Uterus (tissue), 4 donors: Measurements from ENCODE around the gene OAS2. TPM values are rescaled to one million over a fixed set of nuclear protein-coding genes. Genes with fewer than 3 reads are reported as not detected.

Experiments used
- DNase-seq, 2 donors: peaks; one replicate each; pipeline ENCODE4 v3.0.0-alpha.2; 2019 to 2020
- H3K27ac ChIP-seq, 2 donors: fragments of 200-600 bp; sonication (generic); 1 replicate in 1 of 2; 2 replicates in 1 of 2; pipeline ENCODE4 v1.5.1; 2016 to 2018
- H3K27me3 ChIP-seq, 2 donors: fragments of 200-600 bp; sonication (generic); one replicate each; pipeline ENCODE4 v1.5.1; 2018 to 2019; ENCODE audit warnings: control low read depth in 1 of 2
- H3K36me3 ChIP-seq, 2 donors: fragments of 200-600 bp; sonication (generic); one replicate each; pipeline ENCODE4 v1.5.1; 2019; ENCODE audit warnings: control low read depth in 1 of 2
- H3K4me1 ChIP-seq, 2 donors: fragments of 200-600 bp; sonication (generic); one replicate each; pipeline ENCODE4 v1.5.1; 2018 to 2019; ENCODE audit warnings: control low read depth in 1 of 2
- H3K4me3 ChIP-seq, 2 donors: fragments of 200-600 bp; sonication (generic); 1 replicate in 1 of 2; 2 replicates in 1 of 2; pipeline ENCODE4 v1.5.1; 2018 to 2019; ENCODE audit warnings: mild to moderate bottlenecking in 1 of 2
- H3K9me3 ChIP-seq, 2 donors: fragments of 200-600 bp; sonication (generic); one replicate each; pipeline ENCODE4 v1.5.1; 2019; ENCODE audit warnings: control low read depth in 1 of 2
- POLR2A ChIP-seq, 2 donors: fragments of 450-650 bp; IDR thresholded peaks; one replicate each; pipeline ENCODE4 v1.6.1; 2016; ENCODE audit warnings: antibody characterized with exemption in 2 of 2, mild to moderate bottlenecking in 1 of 2, moderate library complexity in 1 of 2
- intact Hi-C: fragments of 100-400 bp; cut with DNase I; formaldehyde crosslinking; loops from one replicate; pipeline ENCODE4 v1.15.1; 2023; ENCODE audit warnings: low total_unique reads
- total RNA-seq, 4 donors: library from RNA; depleted of rRNA in 3 of 4; stranded (reverse); fragments of >200 nt in 3 of 4; gene quantifications; one replicate each; pipeline versions ENCODE4 v1.1.0 to v1.2.4, GENCODE V29; 2014 to 2023
- TF ChIP-seq, protein P1 (sequence below), 4 experiments: fragments of 200-600 bp in 2 of 4; fragments of 450-650 bp in 2 of 4; sonication (generic) in 2 of 4; IDR thresholded peaks; one replicate each; pipeline ENCODE4 v1.5.1; 2016 to 2019; ENCODE audit warnings: antibody characterized with exemption in 4 of 4, mild to moderate bottlenecking in 2 of 4, moderate library complexity in 1 of 4
- donor health status: DM: yes; HTN: yes; CAD: no.

The OAS2 gene
- total RNA-seq, 4 donors from 2014 or later, result 0.59 to 18.1 (median 6.1) TPM

DNA sequence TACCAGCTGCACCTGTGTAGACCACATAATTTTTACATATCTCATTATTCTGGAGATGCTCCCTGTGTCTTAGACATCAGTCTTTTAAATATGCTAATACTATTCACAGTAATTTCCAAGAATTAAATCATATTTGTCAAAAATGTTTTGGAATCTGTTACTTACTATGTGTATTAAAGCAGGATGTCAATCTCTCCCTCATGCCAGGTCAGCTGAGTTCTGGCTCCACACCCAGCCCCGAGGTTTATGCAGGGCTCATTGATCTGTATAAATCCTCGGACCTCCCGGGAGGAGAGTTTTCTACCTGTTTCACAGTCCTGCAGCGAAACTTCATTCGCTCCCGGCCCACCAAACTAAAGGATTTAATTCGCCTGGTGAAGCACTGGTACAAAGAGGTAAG lies 27.9 kb downstream of the OAS2 start:
- Histone ChIP-seq H3K9me3 (no peaks in the 10 kb centered on the region), H3K4me1 (no peaks in the 10 kb centered on the region), H3K4me3 (no peak overlapping the region), H3K36me3 (no peaks in the 10 kb centered on the region), H3K27ac (no peak overlapping the region), H3K27me3 (no peaks in the 10 kb centered on the region)
- TF ChIP-seq, protein P1, sequence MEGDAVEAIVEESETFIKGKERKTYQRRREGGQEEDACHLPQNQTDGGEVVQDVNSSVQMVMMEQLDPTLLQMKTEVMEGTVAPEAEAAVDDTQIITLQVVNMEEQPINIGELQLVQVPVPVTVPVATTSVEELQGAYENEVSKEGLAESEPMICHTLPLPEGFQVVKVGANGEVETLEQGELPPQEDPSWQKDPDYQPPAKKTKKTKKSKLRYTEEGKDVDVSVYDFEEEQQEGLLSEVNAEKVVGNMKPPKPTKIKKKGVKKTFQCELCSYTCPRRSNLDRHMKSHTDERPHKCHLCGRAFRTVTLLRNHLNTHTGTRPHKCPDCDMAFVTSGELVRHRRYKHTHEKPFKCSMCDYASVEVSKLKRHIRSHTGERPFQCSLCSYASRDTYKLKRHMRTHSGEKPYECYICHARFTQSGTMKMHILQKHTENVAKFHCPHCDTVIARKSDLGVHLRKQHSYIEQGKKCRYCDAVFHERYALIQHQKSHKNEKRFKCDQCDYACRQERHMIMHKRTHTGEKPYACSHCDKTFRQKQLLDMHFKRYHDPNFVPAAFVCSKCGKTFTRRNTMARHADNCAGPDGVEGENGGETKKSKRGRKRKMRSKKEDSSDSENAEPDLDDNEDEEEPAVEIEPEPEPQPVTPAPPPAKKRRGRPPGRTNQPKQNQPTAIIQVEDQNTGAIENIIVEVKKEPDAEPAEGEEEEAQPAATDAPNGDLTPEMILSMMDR (IDR thresholded peaks at IDR 0.05), result no peak
- TF ChIP-seq POLR2A (IDR thresholded peaks at IDR 0.05), result no peak
- no peak for DNase-seq
- intact Hi-C loops, result no loop called here

DNA sequence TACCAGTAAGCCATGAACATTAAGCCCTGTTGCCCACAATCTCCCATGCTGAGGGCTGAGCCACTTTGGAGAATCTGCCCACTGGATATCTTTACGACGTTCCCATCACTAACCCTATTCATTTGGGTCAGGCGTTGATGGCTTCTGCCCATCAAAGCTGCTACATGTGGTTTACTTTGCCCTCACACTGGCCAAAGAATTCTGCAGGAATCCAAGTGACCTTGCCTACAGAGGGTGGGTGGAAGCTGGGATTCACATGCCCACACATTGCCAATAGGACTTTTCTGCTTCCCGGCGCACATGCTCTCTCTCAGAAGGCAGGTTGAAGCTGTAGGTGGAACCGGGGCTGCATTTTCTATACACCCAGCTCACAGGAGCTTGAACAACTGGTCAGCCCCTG lies 28.3 kb downstream of the OAS2 start:
- no peak for DNase-seq
- TF ChIP-seq, protein P1 (IDR thresholded peaks at IDR 0.05), result no peak
- TF ChIP-seq POLR2A (IDR thresholded peaks at IDR 0.05), result no peak
- H3K4me1 ChIP-seq, result no peaks in the 10 kb centered on the region
- H3K4me3 ChIP-seq, result no peak overlapping the region
- intact Hi-C loops, result no loop called here
- H3K27me3 ChIP-seq, result no peaks in the 10 kb centered on the region
- no peak overlapping the region for H3K27ac ChIP-seq
- no peaks in the 10 kb centered on the region for H3K9me3 ChIP-seq
- H3K36me3 ChIP-seq, result no peaks in the 10 kb centered on the region

DNA sequence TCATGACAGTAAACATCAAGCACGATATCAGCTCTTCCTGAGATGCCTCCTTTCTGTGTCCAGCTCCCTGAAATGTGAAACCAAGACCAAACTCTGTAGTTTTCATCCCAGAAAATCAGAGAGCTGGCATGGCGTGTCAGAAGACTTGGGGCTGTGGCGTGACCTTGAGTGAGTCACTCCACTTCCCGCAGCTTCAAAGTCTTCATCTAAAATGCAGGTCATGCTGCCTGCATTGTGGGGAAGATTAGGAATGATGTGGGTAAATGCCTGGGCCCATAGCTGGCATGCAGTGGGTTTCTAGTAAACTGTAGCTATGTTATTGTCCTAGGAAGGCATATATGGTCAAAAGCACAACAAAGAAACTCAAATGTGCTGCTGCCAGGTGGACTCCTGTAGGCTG lies 28.8 kb downstream of the OAS2 start:
- no peaks in the 10 kb centered on the region for H3K9me3 ChIP-seq
- no peaks in the 10 kb centered on the region for H3K36me3 ChIP-seq
- H3K27ac ChIP-seq, result no peak overlapping the region
- no peak overlapping the region for H3K4me3 ChIP-seq
- intact Hi-C loops, result no loop called here
- no peaks in the 10 kb centered on the region for H3K4me1 ChIP-seq
- TF ChIP-seq, protein P1 (IDR thresholded peaks at IDR 0.05), result no peak
- no peak for TF ChIP-seq POLR2A (IDR thresholded peaks at IDR 0.05)
- DNase-seq, result no peak
- H3K27me3 ChIP-seq, result no peaks in the 10 kb centered on the region

DNA sequence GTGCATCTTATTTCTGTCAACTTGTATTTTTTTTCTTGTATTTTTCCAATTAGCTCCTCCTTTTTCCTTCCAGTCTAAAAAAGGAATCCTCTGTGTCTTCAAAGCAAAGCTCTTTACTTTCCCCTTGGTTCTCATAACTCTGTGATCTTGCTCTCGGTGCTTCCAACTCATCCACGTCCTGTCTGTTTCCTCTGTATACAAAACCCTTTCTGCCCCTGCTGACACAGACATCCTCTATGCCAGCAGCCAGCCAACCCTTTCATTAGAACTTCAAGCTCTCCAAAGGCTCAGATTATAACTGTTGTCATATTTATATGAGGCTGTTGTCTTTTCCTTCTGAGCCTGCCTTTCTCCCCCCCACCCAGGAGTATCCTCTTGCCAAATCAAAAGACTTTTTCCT lies 32.4 kb downstream of the OAS2 start:
- no peak overlapping the region for H3K4me3 ChIP-seq
- no peaks in the 10 kb centered on the region for H3K9me3 ChIP-seq
- no peak for DNase-seq
- no peaks in the 10 kb centered on the region for H3K4me1 ChIP-seq
- intact Hi-C loops, result no loop called here
- no peaks in the 10 kb centered on the region for H3K27me3 ChIP-seq
- TF ChIP-seq, protein P1 (IDR thresholded peaks at IDR 0.05), result no peak
- TF ChIP-seq POLR2A (IDR thresholded peaks at IDR 0.05), result no peak
- H3K36me3 ChIP-seq, result no peaks in the 10 kb centered on the region
- H3K27ac ChIP-seq, result no peak overlapping the region

DNA sequence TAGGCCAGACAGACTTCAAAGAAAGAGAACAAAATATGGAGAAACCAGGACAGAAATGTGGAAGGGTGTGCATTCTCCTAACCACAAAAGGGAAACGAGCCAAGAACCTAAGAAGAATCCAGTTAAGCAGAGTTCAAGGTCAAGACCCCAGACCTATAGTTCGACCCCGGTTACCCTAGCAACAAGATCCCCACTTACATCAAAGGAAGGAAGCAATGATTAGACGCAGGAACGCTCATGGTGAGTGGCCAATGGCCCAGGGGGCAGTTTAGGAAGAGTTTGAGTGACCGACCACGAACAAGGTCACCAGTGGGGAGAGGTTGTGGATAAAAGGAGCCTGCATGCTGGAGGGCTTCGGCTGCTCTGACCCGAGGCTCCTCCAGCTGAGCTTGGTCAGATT lies 36.2 kb downstream of the OAS2 start:
- no peak for TF ChIP-seq POLR2A (IDR thresholded peaks at IDR 0.05)
- TF ChIP-seq, protein P1 (IDR thresholded peaks at IDR 0.05), result no peak
- Histone ChIP-seq H3K36me3 (no peaks in the 10 kb centered on the region), H3K4me3 (no peak overlapping the region), H3K27ac (no peak overlapping the region), H3K27me3 (no peaks in the 10 kb centered on the region), H3K4me1 (no peaks in the 10 kb centered on the region), H3K9me3 (no peaks in the 10 kb centered on the region)
- intact Hi-C loops, result no loop called here
- no peak for DNase-seq
